Epithelial cell of esophagus (primary cell): ENCODE measurements around the gene UBE2L3.
"Not testable (repeated sequence)": the region's sequence is repeated elsewhere in the genome, so short reads cannot be mapped to it uniquely, and the experiment has no call there.

Experiments
- DNase-seq: peaks from one replicate; pipeline ENCODE4 v3.0.0; 2010; ENCODE audit warnings: low read depth
- H3K4me3 ChIP-seq: 2 replicates; pipeline ENCODE4 v1.5.1; 2011; ENCODE audit warnings: mild to moderate bottlenecking, low read length, control low read depth
- TF ChIP-seq, protein P1 (sequence below): IDR thresholded peaks from 2 replicates; pipeline ENCODE4 v1.5.1; 2011; ENCODE audit warnings: low read depth, mild to moderate bottlenecking, low read length, control low read depth, inconsistent platforms; ENCODE audit not compliant: insufficient read depth; ENCODE audit errors: missing control alignments

UBE2L3 gene

DNA sequence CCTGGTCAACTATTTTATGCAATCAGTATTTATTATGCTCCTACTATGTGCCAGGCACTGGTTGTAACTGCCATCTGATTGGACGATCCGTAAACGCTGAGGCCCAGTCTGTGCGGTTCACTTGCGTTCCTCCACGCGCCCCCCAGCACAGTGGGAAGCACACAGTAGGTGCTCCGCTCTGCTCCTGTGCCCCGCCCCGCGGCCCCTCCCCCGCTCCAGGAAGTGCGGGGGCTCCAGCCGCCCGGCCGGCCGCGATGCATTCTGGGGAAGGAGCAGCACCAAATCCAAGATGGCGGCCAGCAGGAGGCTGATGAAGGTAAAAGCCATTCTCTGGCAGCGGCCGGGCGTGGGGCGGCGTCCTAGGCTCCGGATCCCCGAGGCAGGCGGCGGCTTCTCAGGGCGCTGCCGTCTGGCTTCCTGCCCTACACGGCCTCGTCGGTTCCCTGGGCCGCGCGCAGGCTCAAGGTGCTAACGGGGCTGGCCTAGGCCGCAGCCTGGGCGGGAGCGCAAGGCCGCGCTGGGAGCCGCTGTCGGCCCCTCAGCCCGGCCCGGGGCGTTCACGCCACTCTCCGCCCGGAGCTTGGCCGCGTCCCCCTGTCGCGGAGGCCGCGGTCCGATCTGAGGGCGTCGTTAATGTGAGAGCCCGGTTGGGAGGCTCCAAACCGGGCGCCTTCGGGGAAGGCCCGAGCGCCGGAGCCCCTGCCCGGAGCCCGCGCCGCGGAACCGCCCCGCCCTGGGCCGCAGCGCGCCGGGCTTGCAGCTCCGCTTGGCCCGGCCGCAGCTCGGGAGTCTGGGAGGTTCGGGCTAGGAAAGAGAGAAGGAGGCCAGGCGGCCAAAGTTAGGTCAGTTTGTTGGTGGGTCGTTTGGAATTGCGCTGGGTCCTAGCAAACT lies at the start of gene UBE2L3:
TSS of gene UBE2L3 (plus strand) at position 259 of the 891 bp plus-strand sequence. CDS start at position 290, 31 bp downstream.
- TF ChIP-seq, protein P1, sequence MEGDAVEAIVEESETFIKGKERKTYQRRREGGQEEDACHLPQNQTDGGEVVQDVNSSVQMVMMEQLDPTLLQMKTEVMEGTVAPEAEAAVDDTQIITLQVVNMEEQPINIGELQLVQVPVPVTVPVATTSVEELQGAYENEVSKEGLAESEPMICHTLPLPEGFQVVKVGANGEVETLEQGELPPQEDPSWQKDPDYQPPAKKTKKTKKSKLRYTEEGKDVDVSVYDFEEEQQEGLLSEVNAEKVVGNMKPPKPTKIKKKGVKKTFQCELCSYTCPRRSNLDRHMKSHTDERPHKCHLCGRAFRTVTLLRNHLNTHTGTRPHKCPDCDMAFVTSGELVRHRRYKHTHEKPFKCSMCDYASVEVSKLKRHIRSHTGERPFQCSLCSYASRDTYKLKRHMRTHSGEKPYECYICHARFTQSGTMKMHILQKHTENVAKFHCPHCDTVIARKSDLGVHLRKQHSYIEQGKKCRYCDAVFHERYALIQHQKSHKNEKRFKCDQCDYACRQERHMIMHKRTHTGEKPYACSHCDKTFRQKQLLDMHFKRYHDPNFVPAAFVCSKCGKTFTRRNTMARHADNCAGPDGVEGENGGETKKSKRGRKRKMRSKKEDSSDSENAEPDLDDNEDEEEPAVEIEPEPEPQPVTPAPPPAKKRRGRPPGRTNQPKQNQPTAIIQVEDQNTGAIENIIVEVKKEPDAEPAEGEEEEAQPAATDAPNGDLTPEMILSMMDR: no peak
- H3K4me3 ChIP-seq: peak within 1 kb of the TSS; percentile 92
- peak; percentile 80 for DNase-seq

DNA sequence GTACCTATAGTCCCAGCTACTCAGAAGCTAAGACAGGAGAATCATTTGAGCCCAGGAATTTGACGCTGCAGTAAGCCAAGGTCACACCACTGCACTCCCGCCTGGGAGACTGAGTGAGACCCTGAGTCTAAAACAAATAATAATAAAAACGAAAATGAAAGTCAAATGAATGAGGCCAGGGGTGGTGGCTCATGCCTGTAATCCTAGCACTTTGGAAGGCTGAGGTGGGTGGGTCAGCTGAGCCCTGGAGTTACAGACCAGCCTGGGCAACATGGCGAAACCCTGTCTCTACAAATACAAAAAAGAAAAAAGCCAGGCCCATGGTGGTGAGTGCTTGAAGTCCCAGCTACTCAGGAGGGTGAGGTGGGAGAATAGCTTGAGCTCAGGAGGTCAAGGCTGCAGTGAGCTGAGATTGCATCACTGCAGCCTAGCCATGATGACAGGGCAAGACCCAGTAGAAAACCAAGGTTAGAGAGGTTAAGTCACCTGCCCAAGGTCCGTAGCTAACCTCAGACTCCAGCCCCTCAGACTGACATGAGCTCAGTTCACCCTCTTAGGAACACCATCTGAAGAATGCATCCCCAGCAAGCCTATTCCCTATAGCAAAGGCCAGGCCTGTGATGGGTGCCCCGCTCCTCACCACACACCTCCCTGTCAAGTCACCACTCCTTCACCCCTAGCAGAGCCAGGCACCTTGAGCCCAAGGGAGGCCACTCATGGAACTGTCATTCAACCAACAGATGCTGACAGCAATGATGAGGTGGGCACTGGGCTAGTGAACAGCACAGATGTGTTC lies 40.6 kb upstream of the UBE2L3 start:
- DNase-seq, H3K4me3 ChIP-seq: not testable (repeated sequence)

DNA sequence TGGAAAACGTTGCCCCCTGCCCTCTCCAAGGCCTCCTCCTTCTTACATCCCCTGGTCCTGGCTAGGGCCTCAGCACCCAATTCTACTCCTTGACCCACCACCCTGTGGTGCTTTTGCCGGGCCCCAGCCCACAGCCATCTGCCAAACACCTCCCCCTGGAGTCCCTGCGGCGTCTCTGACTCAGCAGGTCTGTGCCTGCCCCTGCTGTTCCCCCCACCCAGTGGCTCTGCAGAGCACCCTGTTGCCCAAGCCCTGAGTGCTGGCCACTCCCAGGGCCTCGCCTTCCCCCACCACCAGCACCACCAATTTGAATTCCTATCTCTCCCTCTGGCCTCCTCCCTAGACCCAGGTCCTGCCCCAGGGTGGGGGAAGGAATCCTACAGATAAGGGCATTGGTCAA lies 36.0 kb upstream of the UBE2L3 start:
- H3K4me3 ChIP-seq, DNase-seq: not testable (repeated sequence)

DNA sequence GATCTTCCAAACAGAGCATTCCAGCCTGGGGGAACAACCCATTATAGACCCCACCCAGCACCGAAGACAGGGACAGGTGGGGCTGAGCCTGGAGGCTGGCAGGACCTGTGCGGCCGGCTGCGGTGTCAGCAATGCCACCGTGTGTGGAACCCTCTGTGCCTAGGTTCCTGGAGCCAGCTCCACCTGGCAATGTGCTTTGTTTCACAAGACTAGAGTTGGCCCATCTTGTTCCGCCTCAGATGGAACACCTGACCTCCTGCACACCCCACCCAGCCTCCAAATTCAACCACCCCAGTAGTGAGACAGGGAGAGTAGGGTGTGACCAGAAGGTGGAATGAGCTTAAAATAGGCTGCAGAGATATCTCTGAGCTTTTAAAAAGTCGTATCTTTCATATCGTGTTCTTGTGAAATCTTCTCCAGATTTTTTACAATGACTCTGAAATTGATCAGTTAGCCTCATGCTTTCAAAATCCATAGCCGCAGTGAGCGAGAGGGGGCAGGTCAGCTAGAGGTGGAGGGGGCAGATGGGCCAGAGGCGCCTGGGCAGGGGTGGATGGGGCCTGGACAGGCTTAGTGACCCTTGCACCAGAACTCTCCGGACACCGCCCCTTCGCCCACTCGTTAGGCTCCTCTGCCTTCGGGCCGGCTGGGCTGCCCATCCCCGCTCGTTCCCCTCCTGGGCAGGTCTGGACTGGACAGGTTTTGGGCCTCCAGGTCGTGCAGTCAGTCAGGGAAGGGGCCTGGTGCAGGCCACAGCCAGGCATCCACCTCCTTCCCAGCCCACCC lies 34.5 kb upstream of the UBE2L3 start:
- H3K4me3 ChIP-seq, DNase-seq: not testable (repeated sequence)

DNA sequence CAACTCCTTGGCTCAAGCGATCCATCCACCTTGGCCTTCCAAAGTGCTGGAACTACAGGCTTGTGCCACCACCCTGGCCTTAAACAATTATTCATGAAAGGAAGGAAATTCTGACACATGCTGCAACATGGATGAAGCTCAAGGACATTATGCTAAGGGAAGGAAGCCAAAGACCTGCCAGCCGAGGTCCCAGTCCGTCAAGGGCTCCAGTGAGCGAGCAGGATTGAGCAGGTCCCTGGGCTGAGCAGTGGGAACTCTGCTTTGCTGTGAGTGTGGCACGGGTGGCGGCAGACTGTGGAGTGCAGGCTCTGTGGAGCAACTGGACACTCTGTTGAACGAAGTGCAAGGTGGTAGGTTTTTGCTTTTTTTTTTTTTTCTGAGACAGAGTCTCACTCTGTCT lies 27.7 kb upstream of the UBE2L3 start:
- H3K4me3 ChIP-seq, DNase-seq: not testable (repeated sequence)

DNA sequence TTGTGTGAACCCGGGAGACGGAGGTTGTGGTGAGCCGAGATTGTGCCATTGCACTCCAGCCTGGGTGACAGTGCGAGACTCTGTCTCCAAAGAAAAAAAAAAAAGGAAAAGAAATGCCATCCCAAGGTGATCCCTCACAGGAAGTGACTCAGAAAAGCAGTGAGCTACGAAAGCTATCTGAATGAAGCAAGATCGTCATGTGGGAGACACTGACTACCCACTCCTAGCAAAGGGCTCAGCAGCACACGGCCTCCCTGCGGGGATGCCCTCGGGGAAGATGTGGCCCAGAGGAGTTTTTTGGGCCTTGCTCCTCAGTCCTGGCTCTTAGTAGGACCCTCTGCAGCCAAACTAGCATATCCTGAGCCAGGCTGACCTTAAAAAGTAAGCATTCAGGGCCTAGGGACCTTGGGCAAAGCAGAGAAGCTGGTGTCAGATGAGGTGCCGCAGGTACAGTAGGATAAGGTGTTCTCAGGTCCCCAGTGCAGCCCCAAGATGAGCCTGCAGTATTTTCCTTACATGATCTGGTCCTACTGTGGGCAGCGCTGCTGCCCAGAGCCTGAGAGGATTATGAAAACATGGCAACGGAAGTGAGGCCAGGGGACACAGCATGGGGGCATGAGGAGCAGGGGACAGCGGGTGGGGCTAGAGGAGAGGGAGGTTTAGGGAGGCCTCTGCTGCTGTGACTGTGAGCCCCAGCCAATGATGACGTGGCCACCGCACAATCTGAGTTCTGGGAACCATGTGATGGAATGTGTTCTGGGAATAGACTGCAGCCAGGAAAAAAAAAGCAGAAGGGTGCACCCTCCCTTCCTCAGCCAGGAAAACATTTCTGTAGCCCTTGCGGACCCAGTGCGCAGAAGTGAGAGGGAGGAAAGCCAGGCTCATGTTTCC lies 22.8 kb upstream of the UBE2L3 start:
- DNase-seq, H3K4me3 ChIP-seq: not testable (repeated sequence)

DNA sequence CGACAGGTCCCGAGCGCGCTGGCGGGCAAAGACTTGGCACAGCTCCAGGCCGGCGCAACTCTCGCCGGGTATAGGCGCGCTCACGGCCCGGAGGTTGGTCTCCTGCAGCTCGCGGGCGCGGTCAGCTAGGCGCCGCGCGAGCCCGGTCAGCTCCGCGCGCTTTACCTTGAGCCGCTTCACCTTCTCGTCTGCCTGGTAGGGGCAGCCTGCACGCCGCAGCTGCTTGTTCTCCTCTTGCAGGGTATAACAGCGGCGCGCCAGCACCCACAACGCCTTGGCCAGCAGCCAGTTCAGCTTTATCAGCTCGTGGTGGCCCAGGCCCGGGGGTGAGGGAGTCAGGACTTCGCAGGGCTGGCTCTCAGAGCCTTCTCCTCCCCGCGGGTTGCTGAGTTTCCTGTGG lies 18.0 kb upstream of the UBE2L3 start:
- not testable (repeated sequence) for H3K4me3 ChIP-seq, DNase-seq

DNA sequence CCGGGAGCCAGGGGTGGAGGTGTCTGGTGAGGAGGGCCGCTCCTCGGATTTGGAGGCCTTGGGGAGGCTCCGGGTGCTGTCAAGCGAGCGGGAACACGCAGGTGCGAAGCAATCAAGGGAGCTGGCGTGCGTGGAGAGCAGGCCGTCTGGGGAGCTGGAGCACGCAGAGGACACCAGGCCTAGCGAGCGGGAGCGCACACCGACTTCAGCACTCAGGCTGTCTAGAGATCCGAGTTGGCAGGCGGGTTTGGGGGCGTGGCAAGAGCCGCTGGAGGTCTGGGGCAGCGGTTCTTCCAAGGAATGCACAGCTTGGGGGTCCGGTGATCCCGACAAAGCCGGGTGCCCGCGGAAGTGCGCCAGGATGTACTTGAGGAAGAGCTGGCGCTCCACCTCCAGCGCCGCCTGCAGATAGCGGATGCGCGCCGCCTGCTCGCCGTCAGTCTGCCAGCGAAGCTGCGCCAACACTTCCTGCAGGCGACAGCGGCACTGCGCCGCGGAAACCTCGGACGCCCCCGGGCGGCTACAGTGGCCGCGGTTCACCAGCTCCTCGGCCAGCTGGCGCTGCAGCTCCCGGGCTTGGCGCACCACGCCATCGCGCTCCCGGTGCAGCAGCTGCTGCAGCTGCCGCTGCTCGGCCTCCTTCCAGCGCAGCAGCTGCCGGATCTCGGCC lies 17.4 kb upstream of the UBE2L3 start:
- not testable (repeated sequence) for DNase-seq, H3K4me3 ChIP-seq

DNA sequence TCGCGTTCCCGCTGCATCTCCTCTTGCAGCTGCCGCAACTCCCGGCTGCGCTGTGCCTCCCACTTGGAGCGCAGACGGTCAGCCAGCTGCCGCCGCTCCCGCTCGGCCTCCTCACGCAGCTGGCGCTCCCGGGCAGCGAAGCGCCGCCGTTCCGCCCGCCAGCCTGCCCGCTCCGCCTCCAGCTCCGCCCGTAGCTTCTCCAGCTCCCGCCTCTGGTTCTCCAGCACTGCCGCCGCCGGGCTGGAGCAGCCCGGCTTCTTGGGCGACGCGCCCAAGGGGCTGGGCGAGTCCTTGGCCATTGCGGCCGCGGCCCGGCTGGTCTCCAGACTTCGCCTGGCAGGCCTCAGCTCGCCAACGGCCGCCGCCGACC lies 16.9 kb upstream of the UBE2L3 start:
- DNase-seq, H3K4me3 ChIP-seq: not testable (repeated sequence)

DNA sequence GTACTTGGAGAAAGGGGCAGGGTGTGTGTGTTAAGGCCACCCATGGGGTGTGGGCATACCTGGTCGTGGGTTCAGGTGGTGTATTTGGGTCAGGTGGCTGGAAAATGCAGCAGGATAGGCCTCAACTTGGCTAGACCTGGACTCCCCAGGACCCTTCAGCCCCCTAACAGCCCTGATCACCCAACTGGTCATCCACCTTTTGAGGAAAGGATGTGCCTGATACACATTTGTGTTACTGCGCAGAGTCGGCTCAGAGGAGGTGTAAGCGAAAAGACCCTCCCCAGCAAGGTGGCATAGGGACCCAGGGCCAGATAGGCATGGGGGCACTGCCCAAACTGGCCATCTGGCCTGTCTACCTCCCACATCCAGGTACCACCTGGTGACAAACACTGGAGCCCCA lies 16.2 kb upstream of the UBE2L3 start, which contains the start of gene RIMBP3C:
TSS of gene RIMBP3C (minus strand) at position 101 of the 400 bp plus-strand sequence. CDS start 485 bp downstream, outside the sequence.
- not testable (repeated sequence) for DNase-seq

DNA sequence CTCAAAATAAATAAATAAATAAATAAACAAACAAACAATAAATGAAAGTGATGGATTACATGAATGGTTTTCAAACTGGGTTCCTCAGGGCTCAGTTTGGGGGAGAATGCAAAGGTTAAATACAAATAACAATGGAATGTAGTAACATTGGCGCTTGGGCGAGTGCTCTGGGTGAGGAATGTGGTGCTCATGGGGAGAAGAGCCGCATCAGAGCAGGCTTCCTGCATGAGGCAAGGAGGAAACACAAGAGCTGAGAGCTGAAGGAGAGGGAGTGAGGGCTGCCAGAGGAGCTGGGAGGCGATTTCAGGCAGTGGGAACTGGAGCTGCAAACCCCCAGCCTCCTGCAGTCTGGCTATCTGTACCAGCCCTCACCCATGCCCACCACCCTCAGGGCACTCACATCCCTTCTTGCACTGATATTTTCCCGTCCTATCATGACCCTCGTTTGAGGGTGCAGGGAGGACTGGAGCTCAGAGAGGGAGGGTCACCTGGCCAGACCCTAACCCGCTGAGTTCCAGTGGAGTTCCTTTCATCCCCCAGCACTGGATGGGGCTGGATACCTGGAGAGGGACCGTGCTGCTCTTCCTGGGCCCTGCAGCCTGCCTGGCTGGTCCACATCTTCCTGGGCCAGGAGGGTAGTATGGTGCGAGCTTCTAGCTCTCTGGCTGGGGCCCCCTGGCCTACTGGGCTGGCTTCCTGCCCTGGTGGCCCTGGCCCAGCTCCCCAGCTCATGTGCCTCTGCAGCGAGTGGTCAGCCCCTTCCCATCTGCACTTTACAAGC lies 8.0 kb upstream of the UBE2L3 start:
- not testable (repeated sequence) for H3K4me3 ChIP-seq, DNase-seq

More for the DNA sequence above, 16.2 kb upstream of the UBE2L3 start, which contains the start of gene RIMBP3C:
- H3K4me3 ChIP-seq: not testable (repeated sequence)

DNA sequence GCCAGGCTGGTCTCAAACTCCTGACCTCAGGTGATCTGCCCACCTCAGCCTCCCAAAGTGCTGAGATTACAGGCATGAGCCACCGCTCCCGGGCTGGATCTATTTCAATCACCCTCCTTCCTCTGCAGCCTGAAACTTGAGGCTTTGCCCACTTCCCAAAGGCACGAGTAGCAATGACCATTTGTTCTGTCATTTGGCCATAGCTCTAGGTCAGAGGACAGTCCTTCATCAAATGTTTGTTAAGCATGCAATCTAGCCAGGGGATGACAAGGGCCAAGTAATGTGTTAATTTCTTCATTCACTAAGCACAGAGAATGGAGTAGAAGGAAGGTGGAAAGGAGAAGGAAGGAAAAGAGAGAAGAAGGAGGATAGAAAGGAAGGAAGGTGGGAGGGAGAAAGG lies 6.9 kb upstream of the UBE2L3 start:
- not testable (repeated sequence) for DNase-seq, H3K4me3 ChIP-seq
